ENCODE data around the gene DOC2B.

DOC2B gene

DNA sequence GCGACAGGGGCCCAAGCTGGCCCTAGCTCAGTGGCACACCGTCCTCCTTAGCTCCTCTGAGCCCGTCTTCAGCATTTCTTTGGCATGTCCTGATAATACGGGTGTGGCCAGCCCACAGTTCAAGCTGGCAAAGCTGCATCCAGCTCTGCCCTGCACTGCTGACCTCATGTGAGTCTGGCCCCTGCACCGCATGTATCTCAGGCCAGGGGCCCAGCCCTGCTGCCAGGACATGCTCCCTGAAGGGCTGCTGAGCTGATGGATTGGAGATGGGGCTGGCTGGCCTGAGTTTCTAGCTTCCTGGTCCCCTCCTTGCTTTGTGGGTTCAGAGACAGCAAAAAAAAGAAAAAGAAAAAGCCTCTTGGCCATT, 2.4 kb downstream of the DOC2B start:
- no peak for DNase-seq (ENCODE audit: low spot score)
- in situ Hi-C loops (cut with MboI; ENCODE audit: low sequenced_read_pairs, unreplicated experiment): no loop called here
- TF ChIP-seq, protein P1, sequence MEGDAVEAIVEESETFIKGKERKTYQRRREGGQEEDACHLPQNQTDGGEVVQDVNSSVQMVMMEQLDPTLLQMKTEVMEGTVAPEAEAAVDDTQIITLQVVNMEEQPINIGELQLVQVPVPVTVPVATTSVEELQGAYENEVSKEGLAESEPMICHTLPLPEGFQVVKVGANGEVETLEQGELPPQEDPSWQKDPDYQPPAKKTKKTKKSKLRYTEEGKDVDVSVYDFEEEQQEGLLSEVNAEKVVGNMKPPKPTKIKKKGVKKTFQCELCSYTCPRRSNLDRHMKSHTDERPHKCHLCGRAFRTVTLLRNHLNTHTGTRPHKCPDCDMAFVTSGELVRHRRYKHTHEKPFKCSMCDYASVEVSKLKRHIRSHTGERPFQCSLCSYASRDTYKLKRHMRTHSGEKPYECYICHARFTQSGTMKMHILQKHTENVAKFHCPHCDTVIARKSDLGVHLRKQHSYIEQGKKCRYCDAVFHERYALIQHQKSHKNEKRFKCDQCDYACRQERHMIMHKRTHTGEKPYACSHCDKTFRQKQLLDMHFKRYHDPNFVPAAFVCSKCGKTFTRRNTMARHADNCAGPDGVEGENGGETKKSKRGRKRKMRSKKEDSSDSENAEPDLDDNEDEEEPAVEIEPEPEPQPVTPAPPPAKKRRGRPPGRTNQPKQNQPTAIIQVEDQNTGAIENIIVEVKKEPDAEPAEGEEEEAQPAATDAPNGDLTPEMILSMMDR (IDR thresholded peaks at IDR 0.05; ENCODE audit: borderline replicate concordance, control extremely low read depth, extremely low read depth, insufficient read depth, missing control alignments): no peak

DNA sequence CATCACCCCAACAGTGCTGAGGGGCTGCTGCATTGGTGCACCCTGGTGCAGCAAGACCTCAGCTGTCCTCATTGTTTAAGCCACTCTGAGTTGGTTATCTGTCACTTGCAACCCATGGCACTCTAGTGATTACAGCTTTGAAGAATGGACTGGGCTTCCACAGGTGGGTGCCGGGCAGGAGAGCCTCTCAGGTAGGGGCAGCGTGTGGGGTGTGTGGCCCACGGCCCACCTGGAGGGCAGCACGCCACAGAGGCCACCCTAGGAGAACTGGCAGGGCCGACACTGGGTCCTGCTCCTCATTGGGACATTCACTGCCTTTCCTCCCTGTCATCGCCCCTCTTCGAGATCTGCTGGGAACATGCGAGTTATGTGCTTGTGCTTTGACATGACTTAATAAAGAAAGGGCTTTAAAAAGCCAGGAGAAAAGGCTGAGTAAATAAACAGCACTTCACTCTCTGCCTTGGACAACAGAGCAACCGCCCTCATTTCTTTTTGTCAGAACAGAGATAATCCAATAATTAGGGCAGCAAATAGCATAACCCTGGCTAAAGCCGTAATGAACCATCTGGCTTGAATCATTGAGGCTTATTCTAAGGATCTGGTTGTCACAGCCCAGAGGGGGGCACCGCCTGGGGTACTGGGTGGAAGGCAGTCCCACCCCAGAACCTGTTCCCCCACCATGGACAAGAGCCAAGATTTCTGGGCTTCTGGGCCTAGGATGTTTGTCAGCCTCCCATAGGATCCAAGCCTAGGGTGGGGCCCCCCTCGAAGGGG, 3.0 kb downstream of the DOC2B start:
- TF ChIP-seq, protein P1 (IDR thresholded peaks at IDR 0.05; ENCODE audit: borderline replicate concordance, control extremely low read depth, extremely low read depth, insufficient read depth, missing control alignments): no peak
- no peak for DNase-seq (ENCODE audit: low spot score)
- in situ Hi-C loops (cut with MboI; ENCODE audit: low sequenced_read_pairs, unreplicated experiment): no loop called here

DNA sequence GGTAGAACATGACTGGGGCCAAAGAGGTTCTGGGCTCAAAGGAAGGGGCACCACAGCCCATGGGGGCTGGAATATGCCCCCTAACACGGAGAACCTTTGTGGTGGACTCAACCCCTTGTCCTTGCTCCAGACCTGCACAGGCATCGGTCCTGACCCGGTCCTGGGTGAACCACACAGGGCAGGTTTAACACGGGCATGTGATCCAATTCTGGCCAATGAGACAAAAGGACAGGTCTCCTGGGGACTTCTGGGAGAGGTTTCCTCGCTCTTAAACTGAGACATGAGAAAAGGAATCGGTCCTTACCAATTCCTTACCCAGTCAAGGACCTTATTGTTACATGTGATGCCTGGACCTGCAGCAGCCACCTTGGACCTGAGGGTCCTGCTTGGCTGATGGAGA, 3.7 kb downstream of the DOC2B start:
- no peak for DNase-seq (ENCODE audit: low spot score)
- TF ChIP-seq, protein P1 (IDR thresholded peaks at IDR 0.05; ENCODE audit: borderline replicate concordance, control extremely low read depth, extremely low read depth, insufficient read depth, missing control alignments): no peak
- in situ Hi-C loops (cut with MboI; ENCODE audit: low sequenced_read_pairs, unreplicated experiment): no loop called here

DNA sequence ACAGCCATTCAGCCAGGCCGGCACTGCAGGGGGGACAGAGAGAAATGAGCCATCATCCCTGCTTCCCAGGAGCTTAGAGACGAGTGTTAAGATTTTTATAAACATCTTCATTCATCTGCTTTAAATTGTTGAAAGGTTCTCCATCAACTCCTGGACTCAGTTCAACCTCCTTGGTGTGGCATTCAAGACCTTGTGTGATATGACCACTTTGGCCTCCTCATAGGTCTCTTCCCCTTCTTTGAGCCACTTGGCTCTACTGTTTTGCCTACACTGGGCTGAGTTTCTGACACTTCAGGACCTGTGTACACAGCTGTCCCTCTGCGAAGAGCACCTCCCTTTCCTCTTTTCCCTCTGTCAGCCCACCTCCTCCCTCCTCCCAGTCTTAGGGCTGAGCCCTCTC, 4.3 kb downstream of the DOC2B start:
- TF ChIP-seq, protein P1 (IDR thresholded peaks at IDR 0.05; ENCODE audit: borderline replicate concordance, control extremely low read depth, extremely low read depth, insufficient read depth, missing control alignments): no peak
- no peak for DNase-seq (ENCODE audit: low spot score)
- in situ Hi-C loops (cut with MboI; ENCODE audit: low sequenced_read_pairs, unreplicated experiment): no loop called here

DNA sequence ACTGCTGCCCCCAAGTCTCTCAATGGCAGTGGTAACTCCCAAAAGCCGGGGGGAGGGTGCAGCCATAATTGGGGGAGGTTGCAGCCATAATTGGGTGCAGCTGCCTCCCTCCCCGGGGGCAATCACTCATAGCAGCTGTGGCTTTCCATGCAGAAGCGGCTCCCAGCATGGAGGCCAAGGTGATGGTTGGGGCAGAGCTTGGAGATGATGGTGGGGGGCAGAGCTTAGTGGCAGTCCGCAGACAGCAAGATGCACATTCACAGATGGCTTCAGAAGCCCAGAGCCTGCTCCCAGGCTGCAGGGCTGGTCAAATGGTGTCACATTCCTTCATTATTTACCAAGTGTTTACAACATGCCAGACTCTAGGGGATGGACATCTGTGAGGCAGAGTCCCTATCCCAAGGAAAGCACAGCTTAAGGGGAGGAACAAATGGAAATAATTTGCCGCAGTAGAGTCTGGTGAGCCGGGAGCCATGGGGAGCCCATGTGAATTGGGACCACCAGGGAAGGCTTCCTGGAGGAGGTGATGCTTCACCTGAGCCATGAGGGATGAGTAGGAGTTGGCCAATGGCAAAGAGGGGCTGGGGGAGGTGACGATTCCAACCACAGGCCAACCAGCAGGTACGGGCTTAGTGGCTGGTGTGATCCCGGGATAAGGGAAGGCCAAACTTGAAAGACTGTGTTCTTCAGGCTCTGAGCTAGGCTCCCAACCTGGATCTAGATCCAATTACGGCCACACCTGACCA, 8.1 kb downstream of the DOC2B start:
- no peak for DNase-seq (ENCODE audit: low spot score)
- TF ChIP-seq, protein P1 (IDR thresholded peaks at IDR 0.05; ENCODE audit: borderline replicate concordance, control extremely low read depth, extremely low read depth, insufficient read depth, missing control alignments): no peak
- in situ Hi-C loops (cut with MboI; ENCODE audit: low sequenced_read_pairs, unreplicated experiment): no loop called here

DNA sequence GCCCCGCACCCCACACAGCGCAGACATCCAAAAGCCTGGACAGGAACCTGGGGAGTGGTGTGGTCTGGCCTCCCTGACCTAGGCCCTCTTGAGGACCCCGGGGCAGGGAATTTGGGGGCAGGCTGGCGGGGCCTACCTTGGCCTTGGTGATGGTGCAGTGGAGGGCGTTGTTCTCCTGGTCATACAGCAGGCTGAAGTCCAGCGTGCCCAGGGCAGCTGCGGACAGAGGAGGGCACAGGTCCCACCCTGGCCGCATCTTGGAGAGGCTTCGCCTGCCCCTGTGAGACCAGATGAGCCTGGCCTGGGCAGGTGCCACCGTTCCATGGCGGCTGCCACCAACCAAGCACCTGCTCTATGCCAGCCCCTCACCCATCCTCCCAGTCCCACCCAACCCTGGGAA, 9.0 kb downstream of the DOC2B start:
- in situ Hi-C loops (cut with MboI; ENCODE audit: low sequenced_read_pairs, unreplicated experiment): no loop called here
- no peak for DNase-seq (ENCODE audit: low spot score)
- TF ChIP-seq, protein P1 (IDR thresholded peaks at IDR 0.05; ENCODE audit: borderline replicate concordance, control extremely low read depth, extremely low read depth, insufficient read depth, missing control alignments): no peak
